ENCODE results near the gene RSPH3.
"Not testable (repeated sequence)": the region's sequence is repeated elsewhere in the genome, so short reads cannot be mapped to it uniquely, and the experiment has no call there.

Gene RSPH3

GRCh38 chr6:158972241-158973233 lies 27.5 kb downstream of the RSPH3 start:
- no peak for DNase-seq (ENCODE audit: low read depth)

- no peak for DNase-seq (ENCODE audit: low read depth)
Observed at GRCh38 chr6:158970640-158971275, 29.2 kb downstream of the RSPH3 start.

GRCh38 chr6:158969148-158969547 lies 30.9 kb downstream of the RSPH3 start:
- no peak for DNase-seq (ENCODE audit: low read depth)

GRCh38 chr6:158963020-158963808 lies 36.8 kb downstream of the RSPH3 start:
- DNase-seq (ENCODE audit: low read depth) = no peak

GRCh38 chr6:158962371-158962770 lies 37.6 kb downstream of the RSPH3 start:
- no peak for DNase-seq (ENCODE audit: low read depth)

GRCh38 chr6:158960026-158960425 lies 40.0 kb downstream of the RSPH3 start:
- DNase-seq (ENCODE audit: low read depth) = no peak

- no peak for DNase-seq (ENCODE audit: low read depth)
Observed at GRCh38 chr6:158959552-158959951, 40.5 kb downstream of the RSPH3 start.

GRCh38 chr6:158958504-158959386 lies 41.3 kb downstream of the RSPH3 start:
- DNase-seq (ENCODE audit: low read depth) = no peak

- no peak for DNase-seq (ENCODE audit: low read depth)
Observed at GRCh38 chr6:158955255-158955654, 44.7 kb downstream of the RSPH3 start.

GRCh38 chr6:158954753-158955152 lies 45.2 kb downstream of the RSPH3 start:
- no peak for DNase-seq (ENCODE audit: low read depth)

GRCh38 chr6:158952011-158952410 lies 48.0 kb downstream of the RSPH3 start:
- not testable (repeated sequence) for DNase-seq (ENCODE audit: low read depth)

- not testable (repeated sequence) for DNase-seq (ENCODE audit: low read depth)
Observed at GRCh38 chr6:158951565-158951964, 48.4 kb downstream of the RSPH3 start.

GRCh38 chr6:158947284-158947683 lies 52.7 kb downstream of the RSPH3 start:
- DNase-seq (ENCODE audit: low read depth) = no peak

- no peak for DNase-seq (ENCODE audit: low read depth)
Observed at GRCh38 chr6:158943380-158944032, 56.5 kb downstream of the RSPH3 start.

- no peak for DNase-seq (ENCODE audit: low read depth)
Observed at GRCh38 chr6:158942349-158942748, 57.7 kb downstream of the RSPH3 start.

- no peak for DNase-seq (ENCODE audit: low read depth)
Observed at GRCh38 chr6:158941246-158941645, 58.8 kb downstream of the RSPH3 start.

- DNase-seq (ENCODE audit: low read depth) = no peak
Observed at GRCh38 chr6:158939255-158940159, 60.5 kb downstream of the RSPH3 start.

- no peak for DNase-seq (ENCODE audit: low read depth)
Observed at GRCh38 chr6:158938811-158939254, 61.2 kb downstream of the RSPH3 start.

- DNase-seq (ENCODE audit: low read depth) = no peak
Observed at GRCh38 chr6:158938220-158938619, 61.8 kb downstream of the RSPH3 start.

- no peak for DNase-seq (ENCODE audit: low read depth)
Observed at GRCh38 chr6:158934157-158934556, 65.8 kb downstream of the RSPH3 start.
